Endothelial cell of umbilical vein (primary cell): ENCODE results near the gene SH3GL1. TPM values are rescaled to one million over a fixed set of nuclear protein-coding genes. Genes with fewer than 3 reads are reported as not detected.

ENCODE experiments used
- BruUV-seq: library from RNA; stranded (reverse); fragments of 400-500 nt; replicated peaks from 2 replicates; lab custom pipeline; 2021; lab: Mats Ljungman, UMichigan
- CTCF ChIA-PET: fragments of 300-600, 350-600 bp; sonication (Branson Sonifier 250); formaldehyde crosslinking; loops from one replicate; lab custom pipeline; 2021; ENCODE audit warnings: antibody characterized with exemption, inconsistent platforms; lab: Charles Lee
- POLR2A ChIA-PET: fragments of 300-600, 350-600 bp; sonication (Branson Sonifier 250); formaldehyde crosslinking; loops from one replicate; lab custom pipeline; 2021; ENCODE audit warnings: antibody characterized with exemption, inconsistent platforms; lab: Charles Lee
- DNase-seq: peaks from one replicate; pipeline ENCODE4 v3.0.0-alpha.2; 2011; ENCODE audit warnings: low read depth, low spot score
- FAIRE-seq: peaks from 2 replicates; lab custom pipeline; 2011; peaks lifted over from hg19 to GRCh38; lab: Jason Lieb, UNC
- H2AFZ ChIP-seq: 2 replicates; pipeline ENCODE4 v1.6.0; 2012; ENCODE audit warnings: low read depth, low read length, control low read depth, inconsistent platforms
- H3K27ac ChIP-seq: 2 replicates; pipeline ENCODE4 v1.5.1; 2011; ENCODE audit warnings: low read depth, mild to moderate bottlenecking, control low read depth, low read length, moderate library complexity; ENCODE audit not compliant: insufficient read depth
- H3K27me3 ChIP-seq, 2 experiments: 2 replicates each; pipeline versions ENCODE4 v1.6.0 to v1.6.1; 2011; ENCODE audit warnings: low read length in 2 of 2, mixed read lengths in 1 of 2; ENCODE audit not compliant: control insufficient read depth in 2 of 2, insufficient read depth in 2 of 2
- H3K36me3 ChIP-seq, 2 experiments: 2 replicates in 1 of 2; 3 replicates in 1 of 2; pipeline ENCODE4 v1.5.1; 2011; ENCODE audit warnings: low read length in 2 of 2, mild to moderate bottlenecking in 1 of 2, moderate library complexity in 1 of 2; ENCODE audit not compliant: control insufficient read depth in 2 of 2, insufficient read depth in 2 of 2; ENCODE audit errors: extremely low read depth in 1 of 2
- H3K4me1 ChIP-seq: 3 replicates; pipeline ENCODE4 v1.5.1; 2011; ENCODE audit warnings: mild to moderate bottlenecking, low read length; ENCODE audit not compliant: control insufficient read depth, insufficient read depth; ENCODE audit errors: extremely low read depth
- H3K4me2 ChIP-seq: 2 replicates; pipeline ENCODE4 v1.6.1; 2011; ENCODE audit warnings: low read length, control low read depth, mixed read lengths; ENCODE audit not compliant: insufficient read depth
- H3K4me3 ChIP-seq, 3 experiments: fragments of 200-600 bp in 1 of 3; sonication (generic), shearing (Covaris generic) in 1 of 3; replicated peaks in 1 of 3; 2 replicates each; pipeline ENCODE4 v1.5.1; 2011 to 2016; ENCODE audit warnings: control low read depth in 3 of 3, low read length in 3 of 3, mild to moderate bottlenecking in 2 of 3, inconsistent platforms in 1 of 3, low read depth in 1 of 3, moderate library complexity in 1 of 3; ENCODE audit not compliant: insufficient read depth in 1 of 3
- H3K79me2 ChIP-seq: 2 replicates; pipeline ENCODE4 v1.6.0; 2012; ENCODE audit warnings: low read length, inconsistent platforms; ENCODE audit not compliant: control insufficient read depth, insufficient read depth
- H3K9ac ChIP-seq: replicated peaks from 2 replicates; pipeline ENCODE3; 2011; ENCODE audit warnings: low read length, control low read depth; ENCODE audit not compliant: insufficient read depth; ENCODE audit errors: extremely low read depth
- H3K9me1 ChIP-seq: replicated peaks from 3 replicates; pipeline ENCODE4 v1.6.0; 2011; ENCODE audit warnings: mild to moderate bottlenecking, low read length; ENCODE audit not compliant: control insufficient read depth, insufficient read depth; ENCODE audit errors: extremely low read depth
- H3K9me3 ChIP-seq: replicated peaks from 2 replicates; pipeline ENCODE4 v1.5.1; 2012; ENCODE audit warnings: low read length, inconsistent platforms; ENCODE audit not compliant: control insufficient read depth, insufficient read depth
- H4K20me1 ChIP-seq: replicated peaks from 2 replicates; pipeline ENCODE3; 2011; ENCODE audit warnings: mild to moderate bottlenecking, low read length; ENCODE audit not compliant: control insufficient read depth, insufficient read depth; ENCODE audit errors: extremely low read depth
- EZH2 ChIP-seq: IDR thresholded peaks from 2 replicates; pipeline ENCODE4 v1.6.1; 2012; ENCODE audit warnings: borderline replicate concordance, low read depth, mild to moderate bottlenecking, moderate library complexity, low read length, inconsistent platforms; ENCODE audit not compliant: severe bottlenecking
- FOS ChIP-seq: IDR thresholded peaks from 2 replicates; pipeline ENCODE4 v1.6.1; 2011; ENCODE audit warnings: mild to moderate bottlenecking, low read length, moderate library complexity, borderline replicate concordance; ENCODE audit not compliant: insufficient read depth
- GATA2 ChIP-seq: IDR thresholded peaks from 2 replicates; pipeline ENCODE4 v1.7.0; 2011; ENCODE audit warnings: low read depth, mild to moderate bottlenecking, moderate library complexity, mixed read lengths, low read length; ENCODE audit not compliant: insufficient read length, insufficient read depth
- JUN ChIP-seq: IDR thresholded peaks from 2 replicates; pipeline ENCODE4 v1.6.1; 2011; ENCODE audit warnings: borderline replicate concordance, low read depth; ENCODE audit not compliant: insufficient read length, insufficient read depth
- MYC ChIP-seq: IDR thresholded peaks from one replicate; pipeline ENCODE4 v1.6.1; 2011; ENCODE audit warnings: mild to moderate bottlenecking, low read depth, low read length
- POLR2A ChIP-seq: IDR thresholded peaks from 2 replicates; pipeline ENCODE4 v1.6.1; 2012; ENCODE audit warnings: low read depth, mild to moderate bottlenecking, control low read depth, low read length
- POLR2AphosphoS5 ChIP-seq: IDR thresholded peaks from 2 replicates; pipeline ENCODE4 v1.6.1; 2012; ENCODE audit warnings: low read depth, mild to moderate bottlenecking, control low read depth, low read length, moderate library complexity; ENCODE audit not compliant: insufficient read depth
- dilution Hi-C: fragments of 300-500 bp; cut with MboI; formaldehyde crosslinking; loops from one replicate; pipeline ENCODE4 v1.15.0; 2019; ENCODE audit warnings: low sequenced_read_pairs; ENCODE audit not compliant: extremely low pct_ligation_motif_present
- intact Hi-C: fragments of 100-400 bp; cut with micrococcal nuclease; formaldehyde crosslinking; loops from one replicate; pipeline ENCODE4 v1.10.0; 2022
- polyA plus RNA-seq, 4 experiments: library from polyadenylated mRNA; depleted of rRNA in 3 of 4; stranded (reverse) in 3 of 4; unstranded in 1 of 4; fragments of >200 nt; gene quantifications; 2 replicates each; pipeline versions ENCODE4 v1.2.1 to v1.2.3, GENCODE V29; 2011 to 2012; ENCODE audit warnings: missing spikeins in 1 of 4
- total RNA-seq: library from RNA; stranded (reverse); gene quantifications from 2 replicates; pipeline ENCODE4 v1.2.3, GENCODE V29; 2021
- TF ChIP-seq, protein P1 (sequence below): IDR thresholded peaks from 2 replicates; pipeline ENCODE4 v1.6.1; 2011; ENCODE audit not compliant: insufficient read depth, insufficient read length
- TF ChIP-seq, protein P2 (sequence below), 2 donors: IDR thresholded peaks; 1 replicate in 1 of 2; 2 replicates in 1 of 2; pipeline ENCODE4 v1.5.1; 2011; ENCODE audit warnings: low read length in 2 of 2, mild to moderate bottlenecking in 2 of 2, moderate library complexity in 2 of 2, control low read depth in 1 of 2, inconsistent platforms in 1 of 2, low read depth in 1 of 2; ENCODE audit not compliant: insufficient read depth in 1 of 2; ENCODE audit errors: extremely low read depth in 1 of 2

The SH3GL1 gene
- total and polyA plus RNA-seq, 2 donors (not counting 3 experiments of a cell fraction or from before 2014, with no cell fraction given), result 143 to 145 TPM

DNA sequence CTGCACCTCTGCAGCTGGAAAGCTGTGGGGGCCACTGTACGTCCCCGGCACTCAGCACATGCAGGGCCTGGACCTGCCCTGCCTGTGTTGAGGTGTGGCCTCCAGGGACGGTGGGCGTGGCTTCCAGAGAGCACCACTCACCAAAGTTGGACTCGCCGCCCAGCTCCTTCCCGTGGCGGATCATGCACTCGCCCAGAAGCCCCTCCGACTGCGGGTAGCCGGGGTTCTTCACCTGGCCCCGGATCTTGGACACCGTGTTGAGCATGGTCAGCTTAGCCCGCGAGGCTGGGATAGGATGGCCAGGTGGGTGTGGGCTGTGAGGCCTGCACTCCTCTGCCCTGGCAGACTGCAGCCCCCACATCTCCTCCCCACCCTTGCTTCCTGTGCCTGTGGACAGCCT lies 35.0 kb downstream of the SH3GL1 start:
- Histone ChIP-seq H3K27ac (no peak overlapping the region), H3K9ac (no peak overlapping the region), H3K4me2 (no peak overlapping the region), H3K9me1 (no peaks in the 10 kb centered on the region), H4K20me1 (no peaks in the 10 kb centered on the region), H3K36me3 (peaks cover 5 to 63% of the 10 kb centered on the region in 2 experiments), H3K4me3 (no peak overlapping the region), H3K79me2 (peaks cover 28% of the 10 kb centered on the region), H3K9me3 (no peaks in the 10 kb centered on the region), H2AFZ (no peak overlapping the region), H3K27me3 (no peaks in the 10 kb centered on the region), H3K4me1 (peaks cover 20% of the 10 kb centered on the region)
- BruUV-seq, result no TSS peak
- DNase-seq, result no peak
- FAIRE-seq, result no peak
- intact Hi-C loops, result no loop called here
- ChIA-PET CTCF (interaction anchor here (0.9 to 1.7 kb wide), 4 partner anchors 9 to 98 kb away, joined by 3 to 6 read pairs (median 4); partner anchors contain the start of gene SH3GL1), POLR2A (no interaction called here)
- no peak for TF ChIP-seq POLR2A
- TF ChIP-seq, protein P1, sequence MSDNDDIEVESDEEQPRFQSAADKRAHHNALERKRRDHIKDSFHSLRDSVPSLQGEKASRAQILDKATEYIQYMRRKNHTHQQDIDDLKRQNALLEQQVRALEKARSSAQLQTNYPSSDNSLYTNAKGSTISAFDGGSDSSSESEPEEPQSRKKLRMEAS, result no peak
- no peak for TF ChIP-seq GATA2
- no peak for TF ChIP-seq POLR2AphosphoS5
- TF ChIP-seq EZH2, result no peak
- TF ChIP-seq MYC, result no peak
- TF ChIP-seq FOS, result no peak
- TF ChIP-seq JUN, result no peak
- TF ChIP-seq, protein P2, sequence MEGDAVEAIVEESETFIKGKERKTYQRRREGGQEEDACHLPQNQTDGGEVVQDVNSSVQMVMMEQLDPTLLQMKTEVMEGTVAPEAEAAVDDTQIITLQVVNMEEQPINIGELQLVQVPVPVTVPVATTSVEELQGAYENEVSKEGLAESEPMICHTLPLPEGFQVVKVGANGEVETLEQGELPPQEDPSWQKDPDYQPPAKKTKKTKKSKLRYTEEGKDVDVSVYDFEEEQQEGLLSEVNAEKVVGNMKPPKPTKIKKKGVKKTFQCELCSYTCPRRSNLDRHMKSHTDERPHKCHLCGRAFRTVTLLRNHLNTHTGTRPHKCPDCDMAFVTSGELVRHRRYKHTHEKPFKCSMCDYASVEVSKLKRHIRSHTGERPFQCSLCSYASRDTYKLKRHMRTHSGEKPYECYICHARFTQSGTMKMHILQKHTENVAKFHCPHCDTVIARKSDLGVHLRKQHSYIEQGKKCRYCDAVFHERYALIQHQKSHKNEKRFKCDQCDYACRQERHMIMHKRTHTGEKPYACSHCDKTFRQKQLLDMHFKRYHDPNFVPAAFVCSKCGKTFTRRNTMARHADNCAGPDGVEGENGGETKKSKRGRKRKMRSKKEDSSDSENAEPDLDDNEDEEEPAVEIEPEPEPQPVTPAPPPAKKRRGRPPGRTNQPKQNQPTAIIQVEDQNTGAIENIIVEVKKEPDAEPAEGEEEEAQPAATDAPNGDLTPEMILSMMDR (IDR thresholded peaks at IDR 0.05; ENCODE audit: extremely low read depth in 1 of 2, insufficient read depth in 1 of 2, low read depth in 1 of 2, low read length in 2 of 2), result no peak
- dilution Hi-C loops, result loop anchor here (10.0 kb wide), 1 partner anchor 49 kb away; no protein-coding TSS in a partner anchor
